Fibroblast of the conjunctiva (primary cell): ENCODE measurements around the gene TRIOBP.
A peak's percentile ranks its signal among the peaks of the same experiment; 100 is the strongest.

Experiments
- DNase-seq: peaks from one replicate; pipeline ENCODE4 v3.0.0-alpha.2; 2010; ENCODE audit warnings: low read depth

TRIOBP gene

GRCh38 chr22:37731804-37732471 lies 35.1 kb downstream of the TRIOBP start:
- no peak for DNase-seq

GRCh38 chr22:37732699-37733607 lies 36.1 kb downstream of the TRIOBP start:
- DNase-seq, result no peak

GRCh38 chr22:37733625-37734401 lies 37.0 kb downstream of the TRIOBP start:
- DNase-seq, result no peak

DNA sequence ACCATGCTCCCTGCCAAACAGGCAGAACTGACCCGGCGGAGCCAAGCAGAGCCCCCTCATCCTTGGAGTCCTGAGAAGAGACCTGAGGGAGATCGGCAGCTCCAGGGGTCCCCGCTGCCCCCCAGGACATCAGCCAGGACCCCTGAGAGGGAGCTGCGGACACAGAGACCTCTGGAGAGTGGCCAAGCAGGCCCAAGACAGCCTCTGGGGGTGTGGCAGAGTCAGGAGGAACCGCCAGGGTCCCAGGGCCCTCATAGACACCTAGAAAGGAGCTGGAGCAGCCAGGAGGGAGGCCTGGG lies 37.5 kb downstream of the TRIOBP start:
- DNase-seq, result no peak

- no peak for DNase-seq
These were observed 38.2 kb downstream of the TRIOBP start for GRCh38 chr22:37734964-37735451.

- peak; percentile 63 for DNase-seq
These were observed 42.2 kb downstream of the TRIOBP start for GRCh38 chr22:37739035-37739434.

- DNase-seq, result no peak
These were observed 42.8 kb downstream of the TRIOBP start for GRCh38 chr22:37739611-37740049.

DNA sequence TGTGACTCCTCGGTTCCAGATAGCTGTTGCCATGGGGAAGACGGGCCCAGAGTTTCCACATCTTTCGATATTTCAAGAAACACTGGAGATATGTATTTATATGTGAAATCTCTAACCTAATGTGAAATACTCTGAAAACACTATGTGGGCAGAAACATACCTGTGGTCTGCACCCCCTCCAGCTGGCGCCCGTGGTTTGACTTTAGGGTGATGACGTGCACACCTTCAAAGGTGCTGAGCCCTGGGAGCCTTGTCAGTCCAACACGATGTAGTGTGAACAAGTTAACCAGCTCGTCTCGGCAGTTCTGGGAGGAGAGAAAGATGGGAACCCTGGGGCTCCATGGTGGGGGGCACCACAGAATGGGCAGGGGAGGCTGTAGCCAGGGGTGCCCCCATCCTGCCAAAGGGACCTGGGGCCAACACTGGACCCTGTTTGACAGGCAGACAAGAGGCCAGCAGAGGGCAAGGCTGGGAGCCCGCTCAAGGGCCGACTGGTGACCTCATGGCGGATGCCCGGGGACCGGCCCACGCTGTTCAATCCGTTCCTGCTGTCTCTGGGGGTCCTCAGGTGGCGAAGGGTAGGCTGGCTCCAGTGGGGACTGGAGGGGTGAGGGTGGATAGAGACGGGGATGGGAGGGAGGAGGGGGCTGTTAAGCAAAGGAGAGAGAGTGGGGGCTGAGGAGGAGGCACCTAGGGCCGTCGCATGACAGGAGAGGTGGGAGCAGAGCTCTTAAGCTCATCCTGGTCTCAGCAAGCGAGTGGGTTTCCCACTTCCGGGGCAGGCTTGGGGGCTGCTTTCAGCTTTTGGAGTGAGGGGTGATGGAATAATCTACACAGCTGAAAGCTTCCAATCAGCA lies 43.8 kb downstream of the TRIOBP start:
- DNase-seq, result no peak

DNA sequence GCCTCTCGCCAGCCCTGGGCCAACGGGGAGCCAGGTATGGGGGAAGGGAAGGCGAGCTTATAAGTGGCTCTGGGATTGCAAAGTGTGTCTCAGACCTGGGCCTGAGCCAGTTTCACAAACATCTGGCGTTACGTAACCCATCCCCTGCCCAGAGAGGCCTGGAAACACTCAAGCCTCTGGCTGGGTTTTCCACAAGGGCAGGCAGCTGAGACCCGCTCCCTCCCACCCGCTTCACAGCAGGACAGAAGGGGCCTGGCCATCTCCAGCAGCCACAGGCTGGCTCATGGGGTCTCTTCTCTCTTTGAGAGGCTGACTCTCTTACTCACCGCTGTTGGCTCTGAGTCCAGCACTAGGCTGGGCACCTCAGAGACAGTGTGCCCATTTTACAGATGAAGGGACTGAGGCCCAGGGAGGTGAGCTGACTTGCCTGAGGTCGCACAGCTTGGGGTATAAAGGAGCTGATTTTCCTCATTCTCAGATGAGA lies 44.5 kb downstream of the TRIOBP start:
- peak; percentile 98 for DNase-seq

GRCh38 chr22:37742376-37743171 lies 45.7 kb downstream of the TRIOBP start:
- peak; percentile 72 for DNase-seq

DNA sequence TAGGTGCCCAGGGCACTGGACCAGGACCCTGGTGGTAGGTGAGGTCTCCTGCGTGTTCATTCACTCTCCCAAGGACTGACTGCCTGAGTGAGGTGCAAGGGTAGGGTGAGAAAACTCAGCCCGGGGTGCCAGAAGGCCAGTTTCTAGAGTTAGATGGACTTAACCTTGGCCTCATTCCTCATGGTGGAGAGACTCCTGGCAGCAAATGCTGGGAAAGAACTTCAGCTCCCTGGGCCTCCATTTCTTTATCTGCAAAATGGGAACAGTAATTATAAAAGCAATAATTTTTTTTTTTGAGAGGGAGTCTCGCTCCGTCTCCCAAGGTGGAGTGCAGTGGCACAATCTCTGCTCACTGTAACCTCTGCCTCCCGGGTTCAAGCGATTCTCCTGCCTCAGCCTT lies 47.7 kb downstream of the TRIOBP start:
- no peak for DNase-seq

DNA sequence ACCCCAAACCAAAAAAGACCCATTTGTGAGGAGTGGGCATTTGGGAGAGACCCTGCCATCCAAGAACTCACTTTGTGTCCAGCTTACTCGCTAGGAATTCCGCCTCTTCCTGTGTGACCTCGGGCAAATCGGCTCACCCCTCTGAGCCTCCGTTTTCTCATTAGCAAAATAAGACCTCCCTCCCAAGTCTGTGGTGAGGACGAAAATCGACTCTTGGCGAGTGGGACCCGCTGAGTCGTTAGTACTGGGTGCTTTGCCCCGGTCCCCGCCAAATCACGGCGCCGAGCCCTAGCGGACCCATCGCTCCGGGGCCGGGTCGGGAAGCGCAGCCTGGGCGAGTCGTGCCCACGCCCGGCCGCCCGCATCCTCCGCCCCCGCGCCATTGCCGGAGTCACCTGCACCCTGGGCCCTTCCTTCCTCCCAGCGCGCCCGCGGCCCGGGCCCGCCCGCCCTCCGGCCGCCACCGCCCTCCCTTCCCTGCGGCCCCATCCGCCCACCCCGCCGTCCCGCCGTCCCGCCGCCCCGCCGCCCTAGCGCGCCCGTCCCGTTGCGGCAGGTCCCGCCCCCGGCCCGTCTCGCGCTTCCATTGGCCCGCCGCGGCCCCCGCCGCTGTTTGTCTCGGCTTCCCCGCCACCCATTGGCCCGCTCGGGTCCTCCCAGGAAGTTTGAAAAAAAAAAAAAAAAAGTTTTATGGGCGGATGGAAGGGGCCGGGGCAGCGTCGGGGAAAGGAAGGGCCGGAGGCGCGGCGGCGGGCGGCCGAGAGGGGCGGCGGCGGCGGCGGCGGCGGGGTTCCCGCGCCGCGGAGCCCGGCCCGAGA lies 48.9 kb downstream of the TRIOBP start:
- peak; percentile 75 for DNase-seq

DNA sequence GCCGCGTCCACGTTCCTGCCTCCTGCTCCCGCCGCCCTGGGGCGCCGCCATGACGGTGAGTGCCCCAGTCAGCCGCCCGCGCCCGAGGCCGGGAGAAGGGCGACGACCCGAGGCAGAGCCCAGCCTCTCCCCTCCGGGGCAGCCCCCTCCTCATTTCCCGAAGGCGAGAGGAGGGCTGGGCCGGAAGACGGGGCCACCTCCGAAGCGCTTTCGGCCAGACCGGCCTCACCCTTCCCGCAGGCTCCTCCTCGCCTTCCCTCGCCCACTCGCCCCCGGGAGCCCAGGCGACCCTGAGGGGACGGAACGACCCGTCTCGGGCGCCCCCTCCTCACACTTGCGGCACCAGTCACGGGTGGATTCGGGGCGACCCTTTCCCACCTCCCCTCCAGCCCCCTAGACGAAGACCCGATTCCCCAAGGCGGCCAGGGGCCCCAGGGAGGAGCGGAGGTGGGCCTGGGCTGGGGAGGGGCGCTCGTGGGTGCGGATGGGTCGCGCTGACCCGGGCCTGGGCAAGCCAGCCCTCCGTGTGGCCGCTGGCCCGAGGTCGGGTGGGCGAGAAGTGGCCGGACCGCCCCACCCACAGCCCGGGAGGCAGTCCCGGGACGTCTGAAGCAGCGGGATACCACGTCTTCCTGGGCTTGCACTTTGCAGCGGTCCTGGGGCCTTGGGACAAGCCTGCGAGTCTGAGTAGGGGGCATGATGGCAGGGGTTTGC lies 49.7 kb downstream of the TRIOBP start:
- no peak for DNase-seq

- no peak for DNase-seq
These were observed 50.3 kb downstream of the TRIOBP start for GRCh38 chr22:37747080-37747714.

GRCh38 chr22:37747715-37748100 lies 50.9 kb downstream of the TRIOBP start:
- DNase-seq, result no peak

DNA sequence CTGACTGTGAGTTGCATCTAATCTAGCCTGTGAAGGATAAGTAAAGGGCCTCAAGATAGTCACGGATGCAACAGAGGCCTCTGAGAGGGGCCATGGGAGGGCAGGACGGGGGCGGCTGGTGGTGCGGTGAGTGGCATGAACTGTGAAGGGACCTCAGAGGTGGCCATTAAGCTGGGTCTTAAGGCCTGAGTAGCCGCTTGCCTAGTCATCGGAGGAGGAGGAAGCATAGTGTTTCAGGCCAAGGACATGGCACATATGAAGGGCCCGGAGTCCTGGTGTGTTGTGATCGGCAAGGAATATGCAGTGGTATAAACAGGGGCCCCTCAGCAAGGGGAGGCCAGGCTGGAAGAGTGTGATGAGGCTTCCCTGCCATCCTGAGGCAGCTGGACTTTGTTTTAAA lies 51.8 kb downstream of the TRIOBP start:
- DNase-seq, result no peak

- DNase-seq, result no peak
These were observed 52.4 kb downstream of the TRIOBP start for GRCh38 chr22:37749226-37749625.

DNA sequence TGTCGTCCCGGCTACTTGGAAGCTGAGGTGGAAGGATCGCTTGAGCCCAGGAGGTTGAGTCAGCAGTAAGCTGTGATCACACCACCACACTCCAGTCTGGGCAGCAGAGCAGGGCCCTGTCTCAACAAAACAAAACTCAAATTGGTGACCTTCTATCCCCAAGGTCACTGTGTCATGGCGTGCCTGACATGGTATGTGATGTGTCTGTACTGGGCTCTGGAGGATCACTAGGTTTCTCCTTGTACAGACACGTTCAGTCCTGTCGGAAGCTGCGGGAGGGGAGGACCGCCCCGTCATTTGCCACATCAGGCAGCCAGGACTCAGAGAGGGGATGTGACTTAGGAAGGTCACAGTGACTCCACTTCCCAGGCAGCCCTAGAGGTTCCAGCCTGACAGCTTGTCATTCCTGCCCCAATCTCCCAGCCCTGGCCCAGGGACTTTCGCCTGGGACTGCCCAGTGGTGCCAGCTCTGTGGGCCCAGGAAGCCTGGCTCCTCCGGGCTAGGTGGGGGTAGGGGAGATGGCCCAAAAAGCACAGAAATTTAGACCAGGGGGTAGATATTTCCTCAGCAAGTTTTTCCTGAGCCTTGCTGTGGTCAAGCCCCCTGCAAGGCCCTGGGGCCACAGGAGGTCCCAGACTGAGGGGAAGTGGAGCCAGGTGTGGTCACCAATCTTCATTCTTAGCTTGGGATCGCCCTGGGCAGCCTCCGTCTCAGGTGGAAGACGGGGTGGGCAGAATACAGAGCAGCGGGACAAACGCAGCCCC lies 53.2 kb downstream of the TRIOBP start:
- no peak for DNase-seq
